GM19455 (cell line): ENCODE data around the gene TTC36.
"Not testable (repeated sequence)": the region's sequence is repeated elsewhere in the genome, so short reads cannot be mapped to it uniquely, and the experiment has no call there.

Source experiments
- ATAC-seq: cut with Tn5 transposase; IDR thresholded peaks from one replicate; pipeline ENCODE4 v1.9.1; 2021; ENCODE audit not compliant: unreplicated experiment

TTC36 gene

DNA sequence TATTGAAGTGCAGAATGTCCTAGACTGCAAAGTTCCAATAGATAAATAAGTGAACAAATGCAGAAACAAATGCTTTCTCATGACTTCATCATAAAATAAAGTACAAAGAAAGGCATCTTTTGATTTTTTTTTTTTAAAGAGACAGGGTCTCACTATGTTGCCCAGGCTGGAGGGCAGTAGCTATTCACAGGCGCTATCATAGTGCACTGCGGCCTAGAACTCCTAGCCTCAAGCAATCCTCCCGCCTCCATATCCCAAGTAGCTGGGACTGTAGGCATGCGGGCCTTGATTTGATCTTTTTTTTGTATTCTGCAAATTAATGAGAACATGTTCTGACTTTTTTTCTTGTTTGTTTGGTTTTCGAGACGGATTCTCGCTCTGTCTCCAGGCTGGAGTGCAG lies 47.4 kb downstream of the TTC36 start:
- no peak for ATAC-seq

DNA sequence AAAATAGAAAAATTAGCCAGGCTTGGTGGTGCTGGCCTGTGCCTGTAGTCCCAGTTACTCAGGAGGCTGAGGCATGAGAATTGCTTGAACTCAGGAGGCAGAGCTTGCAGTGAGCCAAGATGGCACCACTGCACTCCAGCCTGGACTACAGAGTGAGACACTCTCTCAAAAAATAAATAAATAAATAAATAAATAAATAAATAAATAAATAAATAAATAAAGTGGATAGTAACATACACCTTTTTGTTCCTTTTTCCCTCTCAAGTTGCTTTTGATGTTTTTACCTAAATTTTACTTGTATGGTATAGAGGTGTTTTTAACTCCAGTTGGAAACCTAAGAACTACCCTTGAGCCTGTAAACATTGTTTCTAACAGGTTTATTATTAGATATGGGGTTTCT lies 50.7 kb downstream of the TTC36 start:
- ATAC-seq, result not testable (repeated sequence)
